H1 (cell line): ENCODE results near the gene FBN2. TPM values are rescaled to one million over a fixed set of nuclear protein-coding genes. Genes with fewer than 3 reads are reported as not detected.

Experiments used
- CTCF ChIA-PET: fragments of 300-600 bp; sonication (Branson Sonifier 250); formaldehyde crosslinking; loops from one replicate; lab custom pipeline; 2021; ENCODE audit not compliant: partially characterized antibody; lab: Charles Lee
- POLR2A ChIA-PET: fragments of 300-600 bp; sonication (Branson Sonifier 250); formaldehyde crosslinking; loops from one replicate; lab custom pipeline; 2021; ENCODE audit warnings: inconsistent platforms; ENCODE audit not compliant: partially characterized antibody; lab: Charles Lee
- DNase-seq, 2 experiments: peaks; one replicate each; pipeline versions ENCODE4 v3.0.0 to v3.0.0-alpha.2; 2010 to 2022; ENCODE audit warnings: low spot score in 2 of 2, low read depth in 1 of 2, mixed read lengths in 1 of 2
- FAIRE-seq: peaks from 2 replicates; lab custom pipeline; 2011; peaks lifted over from hg19 to GRCh38; lab: Jason Lieb, UNC
- H2AFZ ChIP-seq: 2 replicates; pipeline ENCODE4 v1.8.1; 2012; ENCODE audit warnings: low read length, inconsistent platforms
- H2AK5ac ChIP-seq: 2 replicates; pipeline ENCODE4 v1.6.1; 2013; ENCODE audit warnings: low read depth, low read length
- H2BK120ac ChIP-seq: replicated peaks from 2 replicates; pipeline ENCODE3; 2013; ENCODE audit warnings: low read depth, low read length, inconsistent platforms
- H2BK12ac ChIP-seq: 2 replicates; pipeline ENCODE4 v1.6.1; 2013; ENCODE audit warnings: low read depth, low read length
- H2BK15ac ChIP-seq: 2 replicates; pipeline ENCODE4 v1.6.1; 2013; ENCODE audit warnings: low read length
- H2BK20ac ChIP-seq: 2 replicates; pipeline ENCODE4 v1.6.1; 2013; ENCODE audit warnings: low read length
- H2BK5ac ChIP-seq: 2 replicates; pipeline ENCODE4 v1.6.1; 2013; ENCODE audit warnings: low read depth, low read length
- H3K14ac ChIP-seq: 2 replicates; pipeline ENCODE4 v1.6.1; 2013; ENCODE audit warnings: inconsistent platforms; ENCODE audit not compliant: insufficient read length
- H3K18ac ChIP-seq: 2 replicates; pipeline ENCODE4 v1.6.1; 2013; ENCODE audit warnings: low read length; ENCODE audit errors: extremely low read depth
- H3K23ac ChIP-seq: 2 replicates; pipeline ENCODE4 v1.6.1; 2013; ENCODE audit warnings: inconsistent platforms; ENCODE audit not compliant: insufficient read length
- H3K23me2 ChIP-seq: 2 replicates; pipeline ENCODE4 v1.6.1; 2013; ENCODE audit warnings: low read depth, low read length
- H3K27ac ChIP-seq: 2 replicates; pipeline ENCODE4 v1.6.1; 2011; ENCODE audit warnings: low read depth, low read length, inconsistent platforms
- H3K27me3 ChIP-seq, 4 experiments: replicated peaks in 1 of 4; 1 replicate in 1 of 4; 2 replicates in 3 of 4; pipeline versions ENCODE4 v1.6.1 to v1.8.1; 2011 to 2013; ENCODE audit warnings: low read length in 3 of 4, mild to moderate bottlenecking in 3 of 4, inconsistent platforms in 2 of 4, mixed read lengths in 2 of 4, moderate library complexity in 1 of 4; ENCODE audit not compliant: control insufficient read depth in 3 of 4, insufficient read depth in 3 of 4; ENCODE audit errors: extremely low read depth in 1 of 4
- H3K36me3 ChIP-seq, 4 experiments: 2 replicates each; pipeline versions ENCODE4 v1.6.1 to v1.8.1; 2011 to 2013; ENCODE audit warnings: mild to moderate bottlenecking in 4 of 4, low read length in 3 of 4, moderate library complexity in 2 of 4, control low read depth in 1 of 4, inconsistent platforms in 1 of 4; ENCODE audit not compliant: insufficient read depth in 4 of 4, control insufficient read depth in 2 of 4
- H3K4ac ChIP-seq: replicated peaks from 2 replicates; pipeline ENCODE3; 2013; ENCODE audit warnings: low read length, low read depth, mixed read lengths, inconsistent platforms; ENCODE audit not compliant: insufficient read length
- H3K4me1 ChIP-seq, 4 experiments: replicated peaks in 1 of 4; 1 replicate in 1 of 4; 2 replicates in 3 of 4; pipeline versions ENCODE4 v1.6.1 to v1.8.1; 2011 to 2013; ENCODE audit warnings: low read length in 3 of 4, inconsistent platforms in 2 of 4, mixed read lengths in 1 of 4; ENCODE audit not compliant: insufficient read depth in 4 of 4, control insufficient read depth in 3 of 4
- H3K4me2 ChIP-seq, 2 experiments: 2 replicates each; pipeline versions ENCODE4 v1.6.1 to v1.8.1; 2011 to 2013; ENCODE audit warnings: low read depth in 2 of 2, low read length in 2 of 2, control low read depth in 1 of 2, inconsistent platforms in 1 of 2, mild to moderate bottlenecking in 1 of 2; ENCODE audit not compliant: insufficient read depth in 1 of 2
- H3K4me3 ChIP-seq, 4 experiments: fragments of 200-600, 300-600 bp in 1 of 4; sonication (generic), shearing (Covaris generic), sonication (Bioruptor Twin) in 1 of 4; 2 replicates each; pipeline versions ENCODE4 v1.5.1 to v1.8.1; 2011 to 2016; ENCODE audit warnings: low read length in 4 of 4, low read depth in 3 of 4, control low read depth in 2 of 4, inconsistent platforms in 2 of 4, mild to moderate bottlenecking in 2 of 4, mixed read lengths in 1 of 4, moderate library complexity in 1 of 4; ENCODE audit not compliant: insufficient read depth in 2 of 4; ENCODE audit errors: extremely low read depth in 1 of 4
- H3K56ac ChIP-seq: replicated peaks from 2 replicates; pipeline ENCODE3; 2013; ENCODE audit warnings: low read depth, mild to moderate bottlenecking, mixed read lengths, low read length, inconsistent platforms; ENCODE audit not compliant: insufficient read length
- H3K79me1 ChIP-seq: 2 replicates; pipeline ENCODE4 v1.6.1; 2013; ENCODE audit warnings: low read depth, low read length, control low read depth
- H3K79me2 ChIP-seq, 2 experiments: 2 replicates each; pipeline versions ENCODE4 v1.6.1 to v1.8.1; 2012 to 2013; ENCODE audit warnings: low read length in 2 of 2, mild to moderate bottlenecking in 2 of 2, inconsistent platforms in 1 of 2; ENCODE audit not compliant: insufficient read depth in 2 of 2, control insufficient read depth in 1 of 2
- H3K9ac ChIP-seq, 4 experiments: replicated peaks in 1 of 4; 1 replicate in 1 of 4; 2 replicates in 3 of 4; pipeline versions ENCODE4 v1.6.1 to v1.8.1; 2011 to 2013; ENCODE audit warnings: low read depth in 3 of 4, low read length in 3 of 4, control low read depth in 2 of 4, mild to moderate bottlenecking in 2 of 4, moderate library complexity in 2 of 4, inconsistent platforms in 1 of 4; ENCODE audit errors: extremely low read depth in 1 of 4
- H3K9me3 ChIP-seq, 2 experiments: 2 replicates each; pipeline versions ENCODE4 v1.6.1 to v1.8.1; 2012 to 2013; ENCODE audit warnings: mild to moderate bottlenecking in 2 of 2, moderate library complexity in 2 of 2, control low read depth in 1 of 2, inconsistent platforms in 1 of 2, low read depth in 1 of 2, low read length in 1 of 2, mixed read lengths in 1 of 2; ENCODE audit not compliant: insufficient read depth in 2 of 2
- H4K20me1 ChIP-seq, 2 experiments: replicated peaks in 1 of 2; 2 replicates each; pipeline versions ENCODE3 to v1.8.1; 2011 to 2013; ENCODE audit warnings: inconsistent platforms in 2 of 2, low read length in 2 of 2, mild to moderate bottlenecking in 1 of 2; ENCODE audit not compliant: insufficient read depth in 2 of 2, control insufficient read depth in 1 of 2
- H4K5ac ChIP-seq: 2 replicates; pipeline ENCODE4 v1.6.1; 2013; ENCODE audit warnings: low read length, low read depth, mixed read lengths, inconsistent platforms; ENCODE audit not compliant: insufficient read length
- H4K8ac ChIP-seq: 2 replicates; pipeline ENCODE4 v1.8.0; 2013; ENCODE audit warnings: mild to moderate bottlenecking, moderate library complexity, low read length, inconsistent platforms; ENCODE audit not compliant: insufficient read depth; ENCODE audit errors: extremely low read depth
- H4K91ac ChIP-seq: replicated peaks from 2 replicates; pipeline ENCODE3; 2013; ENCODE audit warnings: low read length, mixed read lengths, inconsistent platforms; ENCODE audit not compliant: insufficient read length
- CHD2 ChIP-seq: IDR thresholded peaks from 2 replicates; pipeline ENCODE4 v1.6.1; 2012; ENCODE audit warnings: low read length, improper control_type of control experiment
- POLR2A ChIP-seq, 2 experiments: IDR thresholded peaks; 1 replicate in 1 of 2; 2 replicates in 1 of 2; pipeline ENCODE4 v1.6.1; 2011; ENCODE audit warnings: low read depth in 2 of 2, low read length in 2 of 2, mild to moderate bottlenecking in 2 of 2; ENCODE audit errors: control extremely low read depth in 1 of 2
- WGBS, 2 experiments: shearing (Covaris generic) in 1 of 2; methylation state at CpG; one replicate each; pipeline versions ENCODE4 v1.1.6 to v1.1.7; 2013 to 2015; ENCODE audit warnings: low lambda C conversion rate in 2 of 2, mixed read lengths in 2 of 2, inconsistent platforms in 1 of 2, low coverage in 1 of 2, missing lambda C conversion rate in 1 of 2; ENCODE audit not compliant: insufficient replicate concordance in 2 of 2, insufficient coverage in 1 of 2, insufficient read length in 1 of 2; ENCODE audit errors: extremely low coverage in 1 of 2, missing lambda C conversion rate in 1 of 2; 5-methylcytosine and 5-hydroxymethylcytosine counted together
- polyA plus RNA-seq, 7 experiments: library from polyadenylated mRNA; depleted of rRNA in 3 of 7; stranded (reverse) in 5 of 7; unstranded in 2 of 7; fragments of >200 nt in 5 of 7; fragments of 200-250 nt in 2 of 7; gene quantifications; 1 replicate in 5 of 7; 2 replicates in 1 of 7; 4 replicates in 1 of 7; pipeline versions ENCODE4 v1.2.1 to v1.2.3, GENCODE V29; 2011 to 2013; ENCODE audit warnings: missing spikeins in 2 of 7, mixed read lengths in 2 of 7
- total RNA-seq: library from RNA; stranded (reverse); fragmentation: NEBNext Ultra II Directional; extraction: Animal tissue kit (Norgen Biotek cat#: 25700); gene quantifications from 2 replicates; pipeline ENCODE4 v1.2.1, GENCODE V29; 2021

FBN2 gene
- total and polyA plus RNA-seq, 2 of the 8 experiments (the other 6 are each of a cell fraction or from before 2014, with no cell fraction given) = 14.1 to 16.3 TPM

DNA sequence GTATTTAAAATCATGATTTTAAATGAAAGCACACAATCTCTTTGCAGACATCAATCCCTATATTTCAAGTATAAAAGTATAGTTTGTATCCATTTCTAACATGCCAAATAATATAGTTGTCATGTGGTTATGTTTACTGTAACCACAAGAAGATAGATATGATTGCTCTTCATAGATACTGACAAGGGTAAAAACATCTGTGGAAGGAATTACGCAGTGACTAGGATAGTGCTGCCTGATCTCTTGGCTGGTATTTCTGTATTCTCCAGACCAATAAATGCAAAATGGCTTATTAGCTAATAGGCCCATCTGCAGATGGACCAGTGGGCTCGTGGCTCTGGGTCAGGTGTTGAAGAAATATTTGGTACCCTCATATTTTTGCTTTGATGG lies 34.9 kb upstream of the FBN2 start:
- Histone ChIP-seq H4K20me1 (no peaks in the 10 kb centered on the region), H3K4me2 (no peak overlapping the region), H2BK15ac (no peak overlapping the region), H3K4ac (no peak overlapping the region), H3K79me2 (no peaks in the 10 kb centered on the region), H2BK20ac (no peak overlapping the region), H2AK5ac (no peak overlapping the region), H3K56ac (no peak overlapping the region), H3K36me3 (no peaks in the 10 kb centered on the region), H3K79me1 (no peaks in the 10 kb centered on the region), H3K9ac (no peak overlapping the region), H3K4me3 (no peak overlapping the region), H4K8ac (no peak overlapping the region), H2BK12ac (no peak overlapping the region), H3K4me1 (no peaks in the 10 kb centered on the region), H3K23me2 (no peaks in the 10 kb centered on the region), H2BK120ac (no peak overlapping the region), H3K27me3 (no peaks in the 10 kb centered on the region), H3K14ac (no peak overlapping the region), H4K91ac (no peak overlapping the region), H3K18ac (no peak overlapping the region), H3K23ac (no peak overlapping the region), H2AFZ (no peak overlapping the region), H3K9me3 (no peaks in the 10 kb centered on the region), H2BK5ac (no peak overlapping the region), H3K27ac (no peak overlapping the region), H4K5ac (no peak overlapping the region)
- DNase-seq (no peak), FAIRE-seq (no peak)
- WGBS, 2 experiments = 93% methylated on average over 2 of the region's 2 CpGs; no CpG with 5 or more reads in 1 of the 2 experiments
- no peak for TF ChIP-seq CHD2
- TF ChIP-seq POLR2A (IDR thresholded peaks at IDR 0.05; ENCODE audit: control extremely low read depth in 1 of 2, low read depth in 2 of 2, low read length in 2 of 2) = no peak
- ChIA-PET POLR2A (no interaction called here), CTCF (interaction anchor here (1.0 kb wide), 1 partner anchor 22 kb away, joined by 3 read pairs; no protein-coding TSS in a partner anchor)
